Caki2 (cell line): Measurements from ENCODE around the gene PCSK2. TPM values are rescaled to one million over a fixed set of nuclear protein-coding genes. Genes with fewer than 3 reads are reported as not detected.

ENCODE experiments used
- DNase-seq: peaks from one replicate; pipeline ENCODE4 v3.0.0-alpha.2; 2015; ENCODE audit warnings: low read depth
- in situ Hi-C: cut with HindIII; loops from 2 replicates; pipeline ENCODE4 v1.10.0; 2016; ENCODE audit warnings: low sequenced_read_pairs, low pct_unique_long_range_greater_than_20kb, mixed read lengths
- total RNA-seq: library from RNA; depleted of rRNA; stranded (reverse); fragments of >200 nt; shearing (Covaris generic); gene quantifications from 2 replicates; pipeline ENCODE4 v1.2.3, GENCODE V29; 2014; ENCODE audit warnings: low replicate concordance

Gene PCSK2
- total RNA-seq, 1 experiment from 2014 or later: 0.91 TPM

DNA sequence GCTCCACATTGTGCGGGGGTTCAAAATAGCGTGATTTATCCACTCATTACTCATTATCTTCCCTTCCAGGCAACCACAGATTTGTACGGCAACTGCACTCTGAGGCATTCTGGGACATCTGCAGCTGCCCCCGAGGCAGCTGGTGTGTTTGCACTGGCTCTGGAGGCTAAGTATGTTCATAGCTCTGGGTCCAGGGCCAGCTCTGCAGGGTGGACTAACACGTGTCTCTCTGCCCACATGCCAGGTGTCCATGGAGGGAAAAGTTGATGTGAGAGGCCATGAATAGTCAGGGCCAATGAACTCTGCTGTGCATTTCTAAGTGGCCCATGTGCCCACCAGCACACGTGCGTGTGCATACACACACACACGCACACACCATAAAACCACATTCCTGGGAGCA lies 229.4 kb downstream of the PCSK2 start:
- in situ Hi-C loops: no loop called here
- DNase-seq: no peak

GRCh38 chr20:17457079-17457478 lies 230.2 kb downstream of the PCSK2 start:
- no peak for DNase-seq
- in situ Hi-C loops: no loop called here

DNA sequence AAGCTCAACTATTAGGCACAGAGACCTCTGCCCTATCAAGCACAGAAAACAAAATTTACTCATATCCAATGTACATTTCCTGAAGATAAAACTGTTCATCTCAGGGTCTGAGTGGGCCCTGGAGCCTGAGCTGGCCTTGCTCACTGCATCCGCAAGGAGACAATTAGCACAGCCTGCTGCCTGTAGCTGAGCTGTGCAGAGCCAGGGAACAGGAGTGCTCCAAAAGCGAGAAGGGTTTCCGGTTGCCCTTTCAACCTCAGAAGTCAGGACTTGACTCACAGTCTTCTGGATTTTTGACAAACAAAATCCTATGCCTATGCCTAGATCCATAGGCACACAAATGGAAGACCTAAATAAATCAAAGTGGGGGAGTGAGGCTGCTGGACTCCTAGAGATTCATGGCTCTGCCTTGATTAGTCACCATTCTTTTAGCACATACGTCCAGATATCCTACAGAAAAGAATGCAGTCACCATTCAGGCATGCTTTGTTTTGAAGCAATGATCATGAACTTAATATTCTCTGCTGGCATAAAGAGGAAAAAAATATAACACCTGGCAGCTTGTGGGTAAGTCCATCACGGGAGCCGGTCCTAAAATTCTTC lies 230.8 kb downstream of the PCSK2 start:
- in situ Hi-C loops: no loop called here
- no peak for DNase-seq

DNA sequence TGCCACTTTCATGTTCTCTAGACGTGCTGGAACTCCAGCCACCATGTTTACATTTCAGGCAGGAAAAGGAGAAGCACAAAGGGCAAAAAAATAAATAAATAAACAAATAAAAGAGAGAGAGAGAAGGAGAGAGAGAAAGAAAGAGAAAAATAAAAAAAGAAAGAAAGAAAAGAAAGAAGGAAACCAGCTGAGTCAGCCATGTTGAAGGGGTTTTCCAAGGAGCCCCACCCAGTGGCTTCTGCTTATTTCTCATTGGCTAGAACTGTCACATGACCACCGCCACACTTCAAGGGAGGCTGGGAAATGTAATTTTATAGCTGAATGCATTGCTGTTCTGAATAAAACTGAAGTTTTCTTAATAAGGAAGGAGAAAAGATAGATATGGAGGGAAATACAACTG lies 233.3 kb downstream of the PCSK2 start:
- DNase-seq: peak; percentile 29
- in situ Hi-C loops: no loop called here

DNA sequence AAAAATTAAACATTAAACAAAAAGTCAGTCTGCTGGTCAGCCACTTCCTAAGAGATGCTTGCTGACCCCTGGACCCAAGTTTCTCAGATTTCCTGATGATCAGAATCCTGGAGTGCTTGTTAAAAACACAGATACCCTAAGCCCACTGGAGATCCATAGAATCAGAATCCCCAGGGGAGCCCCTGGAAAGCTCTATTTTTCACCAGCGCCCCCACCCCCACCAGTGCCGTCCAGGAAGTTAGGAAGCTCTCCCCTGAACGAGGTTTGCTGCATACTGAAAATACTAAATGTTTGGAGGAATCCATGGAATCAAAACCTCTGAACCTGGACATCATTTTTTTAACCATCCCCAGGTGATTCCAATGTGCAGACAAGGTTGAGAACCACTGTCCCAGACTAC lies 235.1 kb downstream of the PCSK2 start:
- in situ Hi-C loops: no loop called here
- no peak for DNase-seq

DNA sequence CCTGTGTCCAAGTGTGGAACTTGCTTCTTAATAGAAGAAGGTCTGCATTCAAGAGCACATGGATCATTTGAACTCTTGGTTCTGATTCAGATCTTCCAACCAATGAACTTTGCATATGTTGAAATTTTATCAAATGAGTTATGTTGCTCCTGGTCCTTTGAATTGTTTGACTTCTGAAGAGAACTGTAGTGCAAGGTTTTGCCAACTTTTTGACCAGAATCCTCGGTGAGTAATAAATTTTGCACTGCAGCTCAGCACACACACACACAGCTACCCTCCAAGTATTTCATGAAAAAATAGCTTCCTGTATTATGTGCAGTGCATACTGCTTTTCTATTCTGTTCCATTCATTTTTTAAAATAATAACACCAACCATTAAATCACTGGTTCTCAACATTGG lies 236.9 kb downstream of the PCSK2 start:
- DNase-seq: no peak
- in situ Hi-C loops: no loop called here

DNA sequence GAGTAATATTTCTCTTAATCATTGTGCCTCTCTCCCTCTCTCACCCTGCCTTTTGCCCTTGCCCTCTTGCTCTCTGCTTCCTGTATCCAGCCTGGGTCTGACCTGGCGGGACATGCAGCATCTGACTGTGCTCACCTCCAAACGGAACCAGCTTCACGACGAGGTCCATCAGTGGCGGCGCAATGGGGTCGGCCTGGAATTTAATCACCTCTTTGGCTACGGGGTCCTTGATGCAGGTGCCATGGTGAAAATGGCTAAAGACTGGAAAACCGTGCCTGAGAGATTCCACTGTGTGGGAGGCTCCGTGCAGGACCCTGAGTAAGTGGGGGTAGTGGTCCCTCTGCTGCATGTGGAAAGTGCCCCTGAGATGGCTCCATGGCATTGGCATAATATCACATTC lies 238.4 kb downstream of the PCSK2 start:
- DNase-seq: no peak
- in situ Hi-C loops: no loop called here

DNA sequence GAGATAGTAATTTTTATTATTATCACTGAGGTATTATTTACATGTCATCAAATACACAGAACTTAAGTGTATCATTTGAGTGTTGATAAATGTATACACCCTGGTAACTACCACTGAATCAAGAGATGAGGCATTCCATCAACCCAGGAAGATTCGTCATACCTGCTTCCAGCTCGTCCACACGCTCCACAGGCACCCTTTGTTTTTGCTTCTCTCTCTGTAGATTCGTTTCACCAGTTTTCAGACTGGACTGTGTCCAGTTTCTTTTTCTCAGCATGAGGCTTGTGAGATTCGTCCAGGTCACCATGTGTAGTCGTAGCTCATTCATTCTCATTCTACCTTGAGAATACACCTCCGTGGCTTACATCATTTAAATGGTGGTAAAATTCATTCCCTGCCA lies 239.8 kb downstream of the PCSK2 start:
- no peak for DNase-seq
- in situ Hi-C loops: no loop called here

DNA sequence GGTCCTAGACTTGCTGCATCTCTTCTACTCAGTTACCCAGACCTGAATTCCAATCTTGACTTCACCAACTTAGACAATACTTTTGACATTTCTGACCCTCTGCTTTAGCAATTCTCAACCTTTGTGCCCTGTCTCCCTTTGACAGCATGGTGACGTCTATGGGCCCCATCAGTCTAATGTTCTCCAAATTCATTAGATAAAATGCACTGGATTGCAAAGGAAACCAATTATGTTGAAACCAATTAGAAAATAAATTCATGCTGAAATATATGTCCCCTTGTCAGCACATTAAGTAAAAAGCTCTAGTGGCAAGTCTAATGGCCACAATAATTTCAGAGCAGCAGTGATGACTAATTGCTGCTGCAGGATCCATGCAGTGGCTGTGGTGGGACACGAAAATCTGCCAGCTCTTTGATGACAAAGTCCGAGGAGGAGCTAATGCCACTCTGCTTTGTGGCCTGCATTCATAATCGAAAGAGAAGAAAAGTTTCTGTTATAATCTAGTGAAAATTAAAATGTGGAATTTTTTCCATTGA lies 240.3 kb downstream of the PCSK2 start:
- no peak for DNase-seq
- in situ Hi-C loops: no loop called here

DNA sequence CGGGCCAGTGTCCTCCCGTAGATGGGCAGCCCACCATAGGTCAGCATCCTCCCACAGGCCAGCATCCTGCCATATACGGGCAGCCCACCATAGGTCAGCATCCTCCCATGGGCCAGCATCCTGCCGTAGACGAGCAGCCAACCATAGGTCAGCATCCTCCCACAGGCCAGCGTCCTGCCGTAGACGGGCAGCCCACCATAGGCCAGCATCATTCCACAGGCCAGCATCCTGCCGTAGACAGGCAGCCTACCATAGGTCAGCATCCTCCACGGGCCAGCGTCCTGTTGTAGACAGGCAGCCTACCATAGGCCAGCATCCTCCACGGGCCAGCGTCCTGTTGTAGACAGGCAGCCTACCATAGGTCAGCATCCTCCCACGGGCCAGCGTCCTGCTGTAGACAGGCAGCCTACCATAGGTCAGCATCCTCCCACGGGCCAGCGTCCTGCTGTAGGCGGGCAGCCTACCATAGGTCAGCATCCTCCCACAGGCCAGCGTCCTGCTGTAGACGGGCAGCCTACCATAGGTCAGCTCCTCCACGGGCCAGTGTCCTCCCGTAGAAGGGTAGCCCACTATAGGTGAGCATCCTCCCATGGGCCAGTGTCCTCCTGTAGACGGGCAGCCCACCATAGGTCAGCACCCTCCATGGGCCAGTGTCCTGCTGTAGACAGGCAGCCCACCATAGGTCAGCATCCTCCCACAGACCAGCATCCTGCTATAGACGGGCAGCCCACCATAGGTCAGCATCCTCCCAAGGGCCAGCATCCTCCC lies 241.4 kb downstream of the PCSK2 start:
- DNase-seq: no peak

GRCh38 chr20:17469246-17470030 lies 242.6 kb downstream of the PCSK2 start:
- in situ Hi-C loops: no loop called here
- no peak for DNase-seq

More for the DNA sequence above, 241.4 kb downstream of the PCSK2 start:
- in situ Hi-C loops: no loop called here

DNA sequence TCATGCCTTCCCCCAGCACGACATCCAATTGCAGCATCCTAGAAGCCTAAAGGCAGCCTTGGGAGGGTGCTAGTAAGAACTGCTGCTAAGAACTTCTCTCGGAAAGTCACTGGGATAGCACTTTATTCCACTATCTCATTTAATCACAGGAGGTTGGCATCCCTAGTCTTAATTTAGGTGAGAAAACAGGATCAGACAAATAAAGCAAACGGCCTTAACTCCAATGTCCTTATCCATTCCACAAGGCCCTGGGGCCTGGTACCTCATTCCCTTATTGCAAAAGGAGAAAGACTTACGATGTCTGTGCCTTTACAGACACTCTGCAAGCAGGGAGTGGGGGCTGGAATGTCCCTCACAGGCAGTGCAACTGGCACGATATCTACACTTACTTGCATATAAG lies 243.7 kb downstream of the PCSK2 start:
- in situ Hi-C loops: no loop called here
- DNase-seq: no peak

- no peak for DNase-seq
- in situ Hi-C loops: no loop called here
Observed at GRCh38 chr20:17470973-17471372, 244.1 kb downstream of the PCSK2 start.

GRCh38 chr20:17471606-17472187 lies 244.9 kb downstream of the PCSK2 start:
- no peak for DNase-seq
- in situ Hi-C loops: no loop called here

GRCh38 chr20:17473659-17474058 lies 246.8 kb downstream of the PCSK2 start:
- DNase-seq: no peak
- in situ Hi-C loops: no loop called here

DNA sequence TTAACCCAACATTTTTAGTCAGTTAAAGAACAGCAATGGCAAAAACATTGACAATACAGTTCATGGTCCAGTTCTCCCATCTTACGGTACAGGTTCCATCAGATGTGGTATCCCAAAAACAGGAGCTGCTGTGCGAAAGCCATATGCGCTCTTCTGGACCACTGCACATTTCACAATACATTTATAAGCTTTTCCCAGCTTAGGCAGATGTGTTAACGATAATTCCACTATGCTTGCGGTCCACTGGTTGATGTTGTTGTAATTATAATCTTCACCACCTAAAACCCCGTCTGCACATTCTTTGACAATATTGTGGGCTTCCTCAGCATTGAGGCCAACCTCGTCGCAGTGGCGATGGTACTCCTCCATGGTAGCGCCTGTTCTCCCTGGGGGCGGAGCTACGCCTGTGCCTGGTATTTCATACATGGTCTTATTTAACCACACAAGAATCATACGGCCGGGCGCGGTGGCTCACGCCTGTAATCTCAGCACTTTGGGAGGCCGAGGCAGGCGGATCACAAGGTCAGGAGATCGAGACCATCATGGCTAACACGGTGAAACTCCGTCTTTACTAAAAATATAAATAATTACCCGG lies 252.3 kb downstream of the PCSK2 start:
- in situ Hi-C loops: no loop called here
- no peak for DNase-seq

DNA sequence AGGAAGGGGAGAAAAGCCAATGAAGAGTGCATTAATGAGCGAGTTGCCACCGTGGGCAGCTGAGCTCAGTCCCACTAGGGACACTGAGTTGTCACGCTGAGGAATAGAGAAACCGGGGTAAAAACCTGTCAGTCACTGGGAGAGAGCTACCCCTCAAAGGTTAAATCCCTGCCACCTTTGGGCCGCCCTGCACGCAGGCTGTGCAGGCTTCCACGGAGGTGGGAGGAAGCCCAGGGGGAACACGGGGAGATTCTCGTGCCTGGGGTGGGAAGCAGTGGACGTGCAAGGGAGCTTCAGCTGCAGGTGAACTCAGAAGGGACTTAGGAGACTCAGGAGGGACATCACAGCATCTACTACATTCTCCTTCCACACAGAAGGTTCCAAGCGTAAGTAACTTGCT lies 253.9 kb downstream of the PCSK2 start:
- no peak for DNase-seq
- in situ Hi-C loops: no loop called here

DNA sequence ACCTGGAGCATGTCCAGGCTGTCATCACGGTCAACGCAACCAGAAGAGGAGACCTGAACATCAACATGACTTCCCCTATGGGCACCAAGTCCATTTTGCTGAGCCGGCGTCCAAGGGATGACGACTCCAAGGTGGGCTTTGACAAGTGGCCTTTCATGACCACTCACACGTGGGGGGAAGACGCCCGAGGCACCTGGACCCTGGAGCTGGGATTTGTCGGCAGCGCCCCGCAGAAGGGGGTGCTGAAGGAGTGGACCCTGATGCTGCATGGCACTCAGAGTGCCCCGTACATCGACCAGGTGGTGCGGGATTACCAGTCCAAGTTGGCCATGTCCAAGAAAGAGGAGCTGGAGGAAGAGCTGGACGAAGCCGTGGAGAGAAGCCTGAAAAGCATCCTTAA lies 254.8 kb downstream of the PCSK2 start:
- no peak for DNase-seq
- in situ Hi-C loops: no loop called here
